Prostate gland (tissue), 2 donors: ENCODE measurements around the gene MTPN.

ENCODE experiments used
- POLR2A ChIP-seq: fragments of 450-650 bp; IDR thresholded peaks from one replicate; pipeline ENCODE4 v1.6.1; 2016; ENCODE audit warnings: antibody characterized with exemption, mild to moderate bottlenecking
- TF ChIP-seq, protein P1 (sequence below), 4 experiments: fragments of 200-600 bp in 2 of 4; fragments of 450-650 bp in 2 of 4; sonication (generic) in 2 of 4; IDR thresholded peaks; 1 replicate in 3 of 4; 2 replicates in 1 of 4; pipeline ENCODE4 v1.5.1; 2016 to 2019; ENCODE audit warnings: antibody characterized with exemption in 4 of 4, mild to moderate bottlenecking in 2 of 4, moderate library complexity in 2 of 4

DNA sequence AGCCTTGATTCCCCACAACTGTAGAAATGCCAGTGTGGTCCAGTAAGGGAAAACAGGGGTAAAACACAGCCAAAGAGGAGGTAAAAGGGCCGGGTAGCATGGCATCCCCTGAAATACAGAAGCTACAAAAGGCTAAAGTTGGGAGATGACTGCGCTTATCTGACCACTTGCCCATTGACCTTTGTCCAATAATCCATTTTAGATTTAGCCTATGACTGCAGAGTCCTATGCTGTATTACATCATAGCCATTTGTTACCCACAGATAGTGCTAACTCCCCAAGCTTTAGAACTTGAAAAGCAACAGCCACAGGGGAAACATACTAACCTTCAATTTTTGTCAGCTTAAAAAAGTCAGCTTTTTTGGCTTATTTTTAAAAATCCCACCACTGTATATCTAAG, 26.2 kb downstream of the MTPN start:
- TF ChIP-seq, protein P1, sequence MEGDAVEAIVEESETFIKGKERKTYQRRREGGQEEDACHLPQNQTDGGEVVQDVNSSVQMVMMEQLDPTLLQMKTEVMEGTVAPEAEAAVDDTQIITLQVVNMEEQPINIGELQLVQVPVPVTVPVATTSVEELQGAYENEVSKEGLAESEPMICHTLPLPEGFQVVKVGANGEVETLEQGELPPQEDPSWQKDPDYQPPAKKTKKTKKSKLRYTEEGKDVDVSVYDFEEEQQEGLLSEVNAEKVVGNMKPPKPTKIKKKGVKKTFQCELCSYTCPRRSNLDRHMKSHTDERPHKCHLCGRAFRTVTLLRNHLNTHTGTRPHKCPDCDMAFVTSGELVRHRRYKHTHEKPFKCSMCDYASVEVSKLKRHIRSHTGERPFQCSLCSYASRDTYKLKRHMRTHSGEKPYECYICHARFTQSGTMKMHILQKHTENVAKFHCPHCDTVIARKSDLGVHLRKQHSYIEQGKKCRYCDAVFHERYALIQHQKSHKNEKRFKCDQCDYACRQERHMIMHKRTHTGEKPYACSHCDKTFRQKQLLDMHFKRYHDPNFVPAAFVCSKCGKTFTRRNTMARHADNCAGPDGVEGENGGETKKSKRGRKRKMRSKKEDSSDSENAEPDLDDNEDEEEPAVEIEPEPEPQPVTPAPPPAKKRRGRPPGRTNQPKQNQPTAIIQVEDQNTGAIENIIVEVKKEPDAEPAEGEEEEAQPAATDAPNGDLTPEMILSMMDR (IDR thresholded peaks at IDR 0.05), result no peak
- no peak for TF ChIP-seq POLR2A
